HEK293T (cell line): Measurements from ENCODE around the gene RASA3.

Experiments
- ELF4 ChIP-seq: fragments of 450-650 bp; IDR thresholded peaks from 2 replicates; pipeline ENCODE4 v1.6.1; 2017; ENCODE audit warnings: antibody characterized with exemption
- HDGF ChIP-seq: fragments of 450-650 bp; IDR thresholded peaks from 2 replicates; pipeline ENCODE4 v1.6.1; 2017; ENCODE audit warnings: antibody characterized with exemption, borderline replicate concordance
- LEF1 ChIP-seq: fragments of 450-650 bp; IDR thresholded peaks from 2 replicates; pipeline ENCODE4 v1.6.1; 2017; ENCODE audit warnings: mild to moderate bottlenecking, borderline replicate concordance
- SP1 ChIP-seq: fragments of 450-650 bp; IDR thresholded peaks from 2 replicates; pipeline ENCODE4 v1.6.1; 2017
- SUZ12 ChIP-seq: fragments of 450-650 bp; IDR thresholded peaks from 2 replicates; pipeline ENCODE4 v1.6.1; 2016; ENCODE audit warnings: mild to moderate bottlenecking
- TF ChIP-seq, protein P1 (sequence below): fragments of 450-650 bp; IDR thresholded peaks from 2 replicates; pipeline ENCODE4 v1.6.1; 2016

DNA sequence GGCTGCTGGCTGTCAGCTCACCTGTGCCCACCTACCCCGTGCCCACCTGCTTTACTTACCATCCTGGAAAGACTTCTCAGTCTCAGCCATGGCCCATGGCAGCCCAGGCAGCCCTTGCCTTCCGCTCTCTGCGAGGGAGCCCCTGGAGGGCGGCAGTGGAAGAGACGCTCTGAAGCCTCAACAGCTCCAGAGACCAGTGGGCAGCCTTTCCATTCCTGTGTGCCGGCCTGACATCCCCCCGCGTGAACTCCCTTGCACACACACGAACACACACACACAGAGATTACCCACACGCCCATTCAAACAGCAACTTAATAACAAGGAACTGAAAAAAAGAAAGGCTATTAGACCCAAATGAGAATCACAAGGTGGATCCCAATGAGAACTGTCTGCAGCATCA, 14.2 kb upstream of the RASA3 start:
- TF ChIP-seq HDGF (no peak), SP1 (no peak), LEF1 (no peak), ELF4 (no peak), SUZ12 (no peak)
- TF ChIP-seq, protein P1, sequence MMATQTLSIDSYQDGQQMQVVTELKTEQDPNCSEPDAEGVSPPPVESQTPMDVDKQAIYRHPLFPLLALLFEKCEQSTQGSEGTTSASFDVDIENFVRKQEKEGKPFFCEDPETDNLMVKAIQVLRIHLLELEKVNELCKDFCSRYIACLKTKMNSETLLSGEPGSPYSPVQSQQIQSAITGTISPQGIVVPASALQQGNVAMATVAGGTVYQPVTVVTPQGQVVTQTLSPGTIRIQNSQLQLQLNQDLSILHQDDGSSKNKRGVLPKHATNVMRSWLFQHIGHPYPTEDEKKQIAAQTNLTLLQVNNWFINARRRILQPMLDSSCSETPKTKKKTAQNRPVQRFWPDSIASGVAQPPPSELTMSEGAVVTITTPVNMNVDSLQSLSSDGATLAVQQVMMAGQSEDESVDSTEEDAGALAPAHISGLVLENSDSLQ, result no peak
